KBM-7 (cell line): ENCODE results near the gene ATP5PD.
"Not testable (repeated sequence)": the region's sequence is repeated elsewhere in the genome, so short reads cannot be mapped to it uniquely, and the experiment has no call there.

Source experiments
- DNase-seq: peaks from one replicate; pipeline ENCODE4 v3.0.0-alpha.2; 2015
- in situ Hi-C: fragments of 300-500 bp; cut with MboI; formaldehyde crosslinking; loops from 2 replicates; pipeline ENCODE4 v1.14.3; 2020; ENCODE audit warnings: low sequenced_read_pairs, low pct_unique_long_range_greater_than_20kb, mixed read lengths

Gene ATP5PD

DNA sequence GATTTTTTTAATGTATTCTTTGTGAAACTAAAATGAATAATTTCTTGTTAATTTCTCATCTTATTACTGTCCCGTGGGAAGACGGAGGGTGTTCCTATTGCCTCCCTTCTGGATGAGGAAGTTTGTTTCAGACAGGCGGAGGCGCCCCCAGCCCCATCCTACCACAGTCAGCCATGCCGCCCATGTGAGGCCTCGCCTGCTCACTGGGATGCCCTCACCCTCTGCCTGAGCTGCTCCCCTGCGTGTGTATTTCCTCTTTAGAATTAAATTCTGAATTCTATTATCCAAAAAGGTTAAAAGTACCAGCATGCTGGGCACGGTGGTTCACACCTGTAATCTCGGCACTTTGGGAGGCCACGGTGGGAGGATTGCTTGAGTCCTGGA lies 14.3 kb upstream of the ATP5PD start:
- in situ Hi-C loops: no loop called here
- no peak for DNase-seq

DNA sequence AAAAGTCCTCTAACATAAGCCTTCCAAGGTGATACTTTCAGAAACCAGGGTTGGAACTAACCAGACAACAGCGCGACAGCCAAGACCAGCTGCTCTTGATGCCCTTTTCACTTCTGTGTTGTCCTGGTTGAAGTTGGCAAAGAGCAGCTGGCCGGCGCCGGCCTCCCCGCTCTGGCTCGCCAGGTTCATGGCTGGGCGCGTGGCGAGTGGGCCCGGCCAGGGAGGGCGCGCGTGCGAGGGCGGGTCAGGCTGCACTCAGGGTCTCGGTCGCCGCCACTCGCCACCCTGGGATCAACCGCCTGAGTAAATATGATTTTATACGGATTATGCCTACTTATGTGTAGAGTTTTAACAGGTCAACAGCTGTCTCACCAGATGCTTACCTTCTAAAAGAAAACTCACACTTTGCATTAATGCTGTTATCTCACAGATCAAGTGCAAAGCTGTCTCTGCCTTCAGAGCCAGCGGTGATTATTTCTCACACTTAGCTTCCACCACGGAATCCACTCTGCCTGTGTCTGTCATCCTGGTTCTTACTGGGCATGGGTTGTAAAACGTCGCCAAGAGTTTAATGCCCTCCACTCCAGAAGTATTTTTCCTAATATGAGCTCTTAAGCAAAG lies 13.8 kb upstream of the ATP5PD start:
- in situ Hi-C loops: no loop called here
- DNase-seq: no peak

DNA sequence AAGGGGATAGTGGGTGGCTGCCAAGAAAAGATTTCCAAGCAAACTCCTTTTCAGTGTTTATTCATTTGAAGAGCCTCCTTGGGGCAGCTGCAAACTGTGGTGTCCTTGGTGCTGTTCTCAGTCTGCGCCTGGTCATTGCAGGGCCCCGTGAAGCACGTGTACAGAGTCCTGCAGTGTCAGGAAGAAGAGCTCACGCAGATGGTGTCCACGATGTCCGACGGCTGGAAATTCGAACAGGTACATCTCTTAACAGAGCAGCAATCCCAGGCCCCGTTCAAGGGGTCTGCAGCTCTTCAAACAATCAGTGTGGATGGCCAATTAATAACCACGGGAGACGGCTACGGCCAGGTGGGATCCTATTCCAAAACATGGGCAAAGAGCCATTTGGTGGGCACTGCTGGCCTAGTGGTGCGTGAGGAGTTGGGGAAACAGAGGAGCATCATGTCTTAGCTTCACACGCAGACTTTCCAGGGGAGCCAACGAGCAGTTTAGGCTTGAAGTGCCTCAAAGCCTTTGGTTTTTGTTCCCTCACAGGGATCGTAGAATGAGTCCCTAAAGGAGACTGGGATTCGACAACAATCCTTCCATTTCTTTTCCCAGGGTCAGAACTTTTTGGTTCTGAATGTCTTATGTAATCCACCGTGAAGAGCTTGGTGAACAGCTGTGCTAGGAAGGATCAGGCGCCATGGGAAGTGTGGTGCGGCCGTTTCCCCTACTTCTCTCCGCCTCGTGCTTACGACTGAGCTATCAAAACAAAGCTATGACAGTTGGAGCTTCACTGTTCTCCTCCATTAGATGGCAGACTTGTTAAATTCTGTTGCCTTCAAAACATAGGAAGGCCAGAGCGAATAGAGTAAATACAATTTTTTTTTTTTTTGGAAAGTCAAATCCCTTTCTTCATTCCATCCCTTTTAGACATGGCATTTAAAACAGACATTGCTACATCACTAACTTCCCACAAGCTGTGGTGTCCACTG lies 12.9 kb upstream of the ATP5PD start:
- in situ Hi-C loops: no loop called here
- peak; percentile 72 for DNase-seq

DNA sequence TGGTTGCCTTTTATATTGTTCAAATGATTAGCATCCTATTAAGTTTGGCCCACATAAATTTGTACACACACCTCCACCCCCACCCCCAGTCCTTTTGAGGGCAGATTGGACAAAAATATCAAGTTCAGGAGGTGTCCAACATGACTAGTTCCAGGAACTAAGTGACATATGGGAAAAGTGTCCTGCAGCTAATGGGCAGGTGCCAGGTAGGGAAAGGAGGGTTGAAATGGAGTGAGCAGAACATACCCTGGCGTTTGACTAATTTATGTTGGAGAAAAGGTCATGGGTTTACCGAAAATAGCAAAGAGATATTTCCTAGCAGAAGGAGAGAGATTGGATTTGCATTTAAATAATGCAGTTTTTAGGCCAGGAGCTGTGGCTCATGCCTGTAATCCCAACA lies 5.2 kb upstream of the ATP5PD start:
- no peak for DNase-seq
- in situ Hi-C loops: no loop called here

DNA sequence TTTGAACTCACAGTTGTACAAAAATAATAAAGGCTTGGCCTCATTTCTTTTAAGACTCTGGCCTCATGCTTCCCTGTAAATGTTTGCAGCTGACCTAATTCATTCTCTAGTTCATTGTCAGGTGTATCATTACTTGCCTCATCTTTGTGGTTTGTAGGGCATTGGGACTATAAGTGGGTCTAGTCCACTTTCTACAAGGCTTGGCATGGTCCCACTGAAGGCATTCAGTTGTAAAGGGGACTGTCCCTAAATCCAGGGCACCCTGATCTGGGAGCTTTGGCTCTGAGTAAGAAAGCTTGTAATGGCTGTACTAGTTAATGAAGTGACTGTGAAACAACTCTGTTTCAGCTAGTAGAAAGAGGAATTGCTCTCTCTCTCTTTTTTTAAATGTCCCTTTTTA lies 2.9 kb upstream of the ATP5PD start:
- in situ Hi-C loops: no loop called here

DNA sequence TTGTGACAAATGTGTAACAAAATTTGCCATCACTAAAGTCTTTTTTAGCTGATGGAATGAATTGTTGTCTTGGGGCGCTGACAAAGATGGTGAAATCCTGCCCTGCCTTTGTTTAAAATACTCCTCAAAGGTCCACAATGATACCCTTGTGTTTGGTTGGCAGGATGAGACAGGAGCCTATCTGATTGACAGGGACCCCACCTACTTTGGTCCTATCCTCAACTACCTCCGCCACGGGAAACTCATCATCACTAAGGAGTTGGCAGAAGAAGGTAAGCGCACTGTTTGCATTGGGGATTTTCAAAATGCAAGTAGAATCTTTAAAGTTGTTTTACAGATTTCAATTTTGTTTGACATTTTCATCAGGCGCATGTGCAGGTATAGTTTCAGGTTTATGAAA lies 2.3 kb upstream of the ATP5PD start:
- in situ Hi-C loops: no loop called here
- no peak for DNase-seq

More for the DNA sequence above, 2.9 kb upstream of the ATP5PD start:
- no peak for DNase-seq

DNA sequence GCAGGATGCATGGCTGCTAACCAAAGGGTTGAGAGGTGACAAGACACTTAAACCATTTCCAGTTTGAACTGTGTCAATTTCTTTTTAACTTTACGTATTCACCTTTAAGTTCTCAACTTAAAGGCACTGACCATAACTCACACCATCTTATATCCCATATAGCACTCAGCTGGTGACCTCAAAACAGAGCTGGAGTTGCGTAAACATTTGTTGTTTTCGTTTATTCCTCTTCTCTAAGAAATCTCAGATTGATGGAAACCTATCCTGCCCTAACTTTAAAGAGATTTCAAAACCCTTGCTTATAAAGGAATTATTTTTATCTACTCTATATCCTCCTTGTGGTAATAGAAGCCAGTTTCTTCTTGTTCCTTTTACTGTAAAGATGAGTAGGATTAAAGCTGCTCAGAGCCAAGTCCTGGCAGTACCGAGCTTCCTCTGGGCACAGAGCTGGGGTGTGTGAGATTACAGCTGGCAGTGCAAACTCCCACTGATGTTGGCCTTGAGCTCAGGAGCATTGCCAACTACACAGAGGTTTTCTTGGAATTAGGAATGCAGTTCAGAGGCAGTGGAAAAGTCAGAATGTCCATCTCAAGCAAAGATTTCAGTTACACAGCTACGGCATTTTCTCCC lies 1.6 kb upstream of the ATP5PD start:
- no peak for DNase-seq
- in situ Hi-C loops: no loop called here

DNA sequence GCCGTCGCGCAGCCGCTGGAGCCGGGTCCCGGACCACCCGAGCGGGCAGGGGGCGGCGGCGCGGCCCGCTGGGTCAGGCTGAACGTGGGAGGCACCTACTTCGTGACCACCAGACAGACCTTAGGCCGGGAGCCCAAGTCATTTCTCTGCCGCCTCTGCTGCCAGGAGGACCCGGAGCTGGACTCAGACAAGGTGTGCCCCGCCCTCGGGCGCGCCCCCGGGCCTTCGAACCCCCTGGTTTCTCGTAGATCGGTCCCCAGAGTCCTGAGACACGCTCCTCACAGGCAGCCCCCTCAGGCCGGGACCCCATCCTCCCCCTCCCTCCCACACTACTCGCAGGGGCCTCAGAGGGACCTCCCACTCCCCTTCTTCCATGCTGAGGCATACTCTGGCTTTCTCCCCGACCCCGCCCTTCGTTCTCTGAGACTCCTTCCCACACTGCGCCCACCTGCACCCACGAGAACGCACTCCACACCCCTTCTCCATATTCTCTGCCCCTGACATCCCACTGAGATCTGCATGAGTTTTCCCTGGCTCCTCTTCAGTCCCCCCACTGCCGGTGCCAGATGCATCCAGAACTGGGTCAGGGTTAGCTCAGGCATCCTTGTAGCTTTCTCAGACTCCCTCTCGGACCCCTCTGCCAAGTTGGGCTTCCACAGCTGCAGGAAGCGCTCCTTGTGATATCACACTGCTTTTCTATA lies 779 bp upstream of the ATP5PD start:
- DNase-seq: no peak
- in situ Hi-C loops: no loop called here

DNA sequence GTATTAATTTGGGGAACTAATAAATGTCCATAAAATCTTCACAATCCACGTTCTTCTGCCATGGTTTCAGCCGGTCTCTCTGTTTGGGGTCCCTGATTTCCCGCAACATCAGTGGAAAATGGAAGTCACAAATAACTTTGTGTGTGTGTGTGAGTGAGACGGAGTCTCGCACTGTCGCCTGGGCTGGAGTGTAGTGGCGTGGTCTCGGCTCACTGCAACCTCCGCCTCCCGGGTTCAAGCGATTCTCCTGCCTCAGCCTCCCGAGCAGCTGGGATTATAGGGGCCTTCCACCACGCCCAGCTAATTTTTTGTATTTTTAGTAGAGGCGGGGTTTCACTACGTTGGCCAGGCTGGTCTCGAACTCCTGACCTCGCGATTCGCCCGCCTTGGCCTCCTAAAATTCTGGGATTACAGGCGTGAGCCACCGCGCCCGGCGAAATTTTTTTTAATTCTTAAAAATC lies 793 bp downstream of the ATP5PD start:
- in situ Hi-C loops: not testable (repeated sequence)

DNA sequence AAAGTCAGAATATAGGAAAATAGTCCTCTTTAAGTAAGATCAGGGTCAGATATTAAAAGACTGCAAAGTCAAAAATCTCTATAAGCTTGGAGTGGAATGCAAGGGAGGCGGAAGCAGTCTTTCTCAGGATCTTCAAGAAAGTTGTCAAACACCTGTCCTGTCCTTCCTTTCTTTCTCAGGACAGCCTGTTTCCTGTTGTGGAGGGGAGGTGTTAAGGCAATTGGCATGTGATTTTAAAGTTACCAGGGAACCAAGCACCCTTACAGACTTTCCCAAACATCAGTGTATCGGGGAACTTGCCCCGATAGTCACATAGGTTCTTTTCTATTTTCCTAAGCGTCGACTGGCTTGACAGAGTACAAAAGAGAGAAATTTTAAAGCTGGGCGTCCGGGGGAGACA lies 2.1 kb downstream of the ATP5PD start:
- in situ Hi-C loops: no loop called here

More for the DNA sequence above, 793 bp downstream of the ATP5PD start:
- not testable (repeated sequence) for DNase-seq

DNA sequence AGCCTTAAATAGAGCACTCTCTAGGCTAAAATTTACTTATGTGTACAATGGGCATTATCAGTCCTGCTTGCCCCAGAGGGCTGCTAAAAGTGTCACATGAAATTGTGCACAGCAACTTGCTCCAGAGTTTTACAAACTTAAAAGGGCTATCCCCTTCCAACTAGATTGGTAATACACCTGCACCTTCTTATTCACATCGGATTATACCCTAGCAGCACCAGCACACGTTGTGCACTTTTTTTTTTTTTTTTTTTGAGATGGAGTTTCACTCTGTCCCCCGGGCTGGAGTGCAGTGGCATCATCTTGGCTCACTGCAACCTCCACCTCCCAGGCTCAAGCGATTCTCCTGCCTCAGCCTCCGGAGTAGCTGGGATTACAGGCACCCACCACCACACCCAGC lies 3.0 kb downstream of the ATP5PD start:
- in situ Hi-C loops, DNase-seq: not testable (repeated sequence)

More for the DNA sequence above, 2.1 kb downstream of the ATP5PD start:
- DNase-seq: no peak

DNA sequence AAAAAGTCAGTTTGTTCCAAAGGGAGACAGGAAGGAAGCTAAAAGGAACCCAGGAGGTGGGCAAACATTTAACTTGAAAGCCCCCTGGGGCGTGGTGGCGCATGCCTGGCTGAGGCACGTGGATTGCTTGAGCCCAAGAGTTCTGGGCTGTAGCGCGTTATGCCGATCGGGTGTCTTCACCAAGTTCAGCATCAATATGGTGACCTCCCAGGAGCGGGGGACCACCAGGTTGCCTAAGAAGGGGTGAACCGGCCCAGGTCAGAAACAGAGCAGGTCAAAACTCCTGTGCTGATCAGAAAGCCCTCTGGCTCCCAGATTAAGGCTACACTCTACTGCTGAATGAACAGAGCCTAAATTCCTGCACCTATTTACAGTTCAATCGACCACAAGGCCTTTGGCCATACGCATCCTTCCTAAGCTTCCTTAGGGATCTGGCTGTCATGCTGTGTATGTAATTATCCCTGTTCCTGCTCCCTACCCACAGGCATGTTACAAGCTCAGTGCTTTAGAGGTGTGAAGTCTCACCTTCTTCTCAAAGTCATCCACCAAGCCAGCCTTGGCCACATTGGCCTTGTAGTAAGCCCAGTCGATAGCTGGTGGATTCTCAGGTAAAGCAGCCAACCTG lies 5.0 kb downstream of the ATP5PD start:
- no peak for DNase-seq

DNA sequence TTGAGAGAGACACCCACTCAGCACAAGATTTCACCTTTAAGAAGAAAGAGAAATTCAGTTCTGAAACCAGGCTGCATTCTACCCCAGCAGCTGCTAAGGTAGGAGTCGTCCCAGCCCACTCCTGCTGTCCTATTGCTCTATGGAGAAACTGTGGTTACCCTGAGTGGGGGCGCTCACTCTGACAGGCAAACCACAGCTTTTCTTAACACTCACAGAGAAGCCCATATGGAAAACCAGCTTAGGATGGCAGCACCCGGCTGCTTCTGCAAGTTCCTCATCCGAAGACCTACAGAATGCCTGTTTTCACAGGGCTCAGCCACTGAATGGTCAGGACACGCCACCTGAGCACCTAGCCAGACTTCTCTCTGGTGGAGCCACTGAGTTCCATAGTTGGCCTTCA lies 7.5 kb downstream of the ATP5PD start:
- peak; percentile 72 for DNase-seq
- in situ Hi-C loops: no loop called here

More for the DNA sequence above, 5.0 kb downstream of the ATP5PD start:
- in situ Hi-C loops: no loop called here

DNA sequence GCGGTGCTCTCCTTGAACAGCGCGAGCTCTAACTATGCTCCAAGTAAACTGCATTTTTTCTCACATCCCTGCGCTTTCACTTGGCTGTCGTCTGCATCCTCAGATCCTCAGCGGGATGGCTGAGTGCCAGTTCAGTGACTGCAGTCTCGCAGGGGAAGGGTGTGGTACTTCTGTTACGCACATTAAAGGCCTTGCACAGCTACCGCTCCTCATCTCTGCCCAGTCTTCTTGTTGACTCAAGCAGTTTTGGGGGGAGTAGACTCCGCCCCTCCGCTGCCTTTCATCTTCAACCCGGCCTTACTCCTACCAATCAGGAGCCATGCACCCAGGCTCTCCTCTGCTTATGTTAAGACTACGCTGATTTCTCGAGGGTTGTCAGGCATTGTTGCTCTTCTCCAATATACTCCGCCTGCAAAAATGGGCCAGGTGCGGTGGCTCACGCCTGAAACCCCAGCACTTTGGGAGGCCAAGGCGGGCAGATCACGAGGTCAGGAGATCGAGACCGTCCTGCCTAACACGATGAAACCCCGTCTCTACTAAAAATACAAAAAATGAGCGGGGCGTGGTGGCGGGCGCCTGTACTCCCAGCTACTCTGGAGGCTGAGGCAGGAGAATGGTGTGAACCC lies 10.0 kb downstream of the ATP5PD start:
- in situ Hi-C loops: no loop called here
- no peak for DNase-seq

DNA sequence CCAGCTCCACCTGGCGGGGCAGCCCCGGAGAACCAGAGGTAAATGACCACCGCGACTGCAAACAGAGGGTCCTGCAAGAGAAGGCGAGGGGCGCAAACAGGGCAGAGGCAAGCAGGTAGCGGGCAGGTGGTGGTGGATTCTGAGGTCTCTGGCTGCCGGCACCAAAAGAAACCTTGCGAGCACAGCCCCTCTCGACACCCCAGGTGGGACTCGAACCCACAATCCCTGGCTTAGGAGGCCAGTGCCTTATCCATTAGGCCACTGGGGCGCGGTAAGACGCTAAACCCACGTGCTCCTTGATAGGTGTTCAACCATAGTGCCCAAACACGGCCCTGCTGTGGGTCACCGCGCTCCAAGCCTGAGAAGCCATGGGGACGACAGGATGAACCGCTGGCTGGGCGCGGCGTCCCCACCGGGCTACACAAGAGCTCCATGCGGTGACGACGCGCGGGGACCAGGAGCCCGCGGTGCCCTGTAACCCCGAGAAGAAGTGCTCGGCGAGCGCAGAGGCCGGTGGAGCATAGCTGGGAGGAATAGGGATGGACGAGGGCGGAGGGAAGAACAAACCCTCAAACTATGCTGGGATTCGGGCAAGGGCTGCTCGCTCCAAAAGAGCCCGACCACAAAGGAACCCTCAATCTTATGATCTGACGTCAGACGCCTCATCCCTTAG lies 12.4 kb downstream of the ATP5PD start:
- peak; percentile 93 for DNase-seq
- in situ Hi-C loops: no loop called here

DNA sequence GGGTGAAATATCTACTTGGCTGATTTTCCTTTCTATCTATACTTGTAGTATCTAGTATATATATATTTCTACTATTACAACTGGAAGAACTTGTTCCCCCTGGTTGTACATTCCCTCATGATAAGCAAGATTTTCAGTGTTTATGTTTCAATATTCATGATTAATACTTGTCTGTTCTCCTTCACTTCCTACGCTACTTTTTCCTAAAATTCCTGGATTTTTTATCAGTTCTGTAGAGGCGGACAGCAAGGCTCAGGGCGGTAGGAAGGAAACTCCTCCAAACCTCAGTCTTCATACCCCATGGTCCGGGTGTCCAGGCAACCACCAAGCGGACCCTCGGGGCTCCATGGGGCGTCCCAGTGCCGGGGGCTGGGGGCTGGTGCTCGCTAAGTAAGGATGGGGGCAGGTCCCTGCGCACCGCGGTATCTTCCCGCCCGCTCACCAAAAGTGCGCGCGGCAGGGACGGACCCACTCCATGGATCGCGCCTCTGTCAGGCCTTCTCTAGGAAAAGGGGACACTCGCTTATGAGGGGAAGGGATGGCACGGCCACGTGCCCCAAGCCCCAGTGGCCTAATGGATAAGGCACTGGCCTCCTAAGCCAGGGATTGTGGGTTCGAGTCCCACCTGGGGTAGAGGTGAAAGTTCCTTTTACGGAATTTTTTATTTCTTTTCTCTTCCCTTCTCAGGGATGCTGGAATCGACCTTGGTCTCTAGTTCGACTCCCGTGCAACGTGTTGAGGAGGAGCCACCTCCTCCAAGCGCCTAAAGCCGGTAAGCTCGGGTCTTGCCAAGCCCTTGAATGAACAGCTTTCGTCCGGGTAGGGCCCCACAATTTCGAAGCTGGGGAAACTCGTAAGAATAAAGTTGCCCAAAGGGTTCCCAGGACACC lies 13.2 kb downstream of the ATP5PD start:
- peak; percentile 95 for DNase-seq
- in situ Hi-C loops: no loop called here

DNA sequence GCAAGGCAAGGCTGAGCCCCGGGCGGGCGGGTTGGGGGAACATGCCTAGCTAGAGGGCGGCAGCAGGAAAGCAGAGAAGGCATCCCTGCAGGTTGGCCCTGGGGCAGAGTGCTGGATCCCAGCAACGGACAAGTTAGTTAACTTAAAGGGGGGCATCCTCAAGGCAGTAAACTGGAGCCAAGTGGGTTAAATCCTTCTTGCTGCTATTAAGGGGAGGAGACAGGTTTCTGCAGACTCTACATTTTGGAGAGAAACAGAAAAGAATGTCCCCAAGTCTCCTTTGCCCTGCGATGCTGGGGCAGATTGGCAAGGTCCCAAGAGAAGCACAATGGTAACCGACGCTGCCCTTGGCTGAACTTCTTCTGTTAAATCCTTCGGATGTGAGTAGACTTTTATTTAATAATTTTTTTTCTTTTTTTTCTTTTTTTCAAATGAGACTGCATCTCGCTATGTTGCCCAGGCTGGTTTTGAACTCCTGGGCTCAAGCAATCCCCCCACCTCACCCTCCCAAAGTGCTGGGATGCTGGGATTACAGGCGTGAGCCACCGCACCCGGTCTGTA lies 14.0 kb downstream of the ATP5PD start:
- no peak for DNase-seq
- in situ Hi-C loops: no loop called here
